GM18520 (cell line): ENCODE data around the gene ANKS1A.

Source experiments
- ATAC-seq: cut with Tn5 transposase; IDR thresholded peaks from one replicate; pipeline ENCODE4 v1.9.1; 2021; ENCODE audit not compliant: unreplicated experiment

The ANKS1A gene

DNA sequence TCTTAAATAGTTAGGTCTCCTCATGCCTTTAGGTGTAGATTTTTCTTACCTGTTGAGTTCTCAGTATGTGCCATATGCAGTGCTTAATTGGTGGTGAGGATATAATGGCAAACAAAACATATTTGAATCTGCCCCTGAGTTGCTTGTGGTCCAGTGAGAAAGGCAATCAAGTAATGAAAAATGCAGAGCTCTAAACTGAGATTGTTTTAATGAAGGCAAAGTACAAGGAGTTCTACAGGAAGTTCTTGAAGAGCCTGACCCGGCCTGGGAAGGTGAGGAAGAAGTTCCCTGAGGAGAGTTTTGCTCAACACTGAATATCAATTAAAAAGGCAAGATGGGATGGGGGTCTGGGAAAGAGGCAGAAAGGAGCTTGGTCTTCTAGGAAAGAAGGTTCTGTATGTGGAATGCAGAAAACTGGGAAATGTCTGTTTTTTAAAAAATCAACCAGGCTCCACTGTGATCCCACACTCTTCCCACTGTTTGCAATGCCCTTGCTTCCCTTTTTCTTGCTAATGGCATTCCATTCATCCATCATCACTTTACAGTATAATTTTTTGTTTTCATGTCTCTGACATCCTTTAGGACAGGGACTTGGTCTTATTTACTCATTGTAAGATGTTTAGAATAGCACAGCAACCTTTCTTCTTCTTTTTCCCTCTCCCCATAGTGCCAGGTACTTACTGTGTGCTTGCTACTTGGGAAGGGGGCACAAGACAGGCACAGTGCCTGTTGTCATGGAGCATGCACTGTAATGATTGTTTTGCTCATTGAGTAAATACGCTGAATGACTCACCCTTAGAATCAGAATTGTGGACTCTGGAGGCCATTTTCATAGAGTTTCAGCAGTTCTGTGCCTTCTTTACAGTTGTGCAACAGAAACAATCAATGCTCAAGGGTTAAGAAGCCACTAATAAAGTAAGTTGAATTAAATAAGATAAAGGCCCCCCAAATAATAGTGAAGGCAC is 64.3 kb downstream of the ANKS1A start:
- no peak for ATAC-seq

DNA sequence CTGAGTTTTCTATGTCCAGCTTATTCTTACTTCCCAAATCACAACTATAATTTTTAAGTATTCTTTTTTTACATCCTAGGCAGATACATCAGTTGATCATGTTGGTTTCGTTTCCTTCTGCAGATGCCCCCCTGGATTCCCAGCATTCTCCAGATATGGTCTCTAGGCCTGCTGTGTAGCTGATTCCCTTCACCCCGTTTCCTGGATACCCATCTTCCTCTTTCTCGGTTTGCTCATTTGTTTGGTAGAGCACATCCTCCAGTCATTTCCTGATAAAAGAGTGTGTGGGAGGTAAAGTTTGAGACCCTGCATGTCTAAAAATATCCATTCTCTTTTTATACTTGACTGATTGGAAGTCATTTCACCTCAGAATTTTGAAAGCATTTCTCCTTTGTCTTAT is 66.4 kb downstream of the ANKS1A start:
- no peak for ATAC-seq

DNA sequence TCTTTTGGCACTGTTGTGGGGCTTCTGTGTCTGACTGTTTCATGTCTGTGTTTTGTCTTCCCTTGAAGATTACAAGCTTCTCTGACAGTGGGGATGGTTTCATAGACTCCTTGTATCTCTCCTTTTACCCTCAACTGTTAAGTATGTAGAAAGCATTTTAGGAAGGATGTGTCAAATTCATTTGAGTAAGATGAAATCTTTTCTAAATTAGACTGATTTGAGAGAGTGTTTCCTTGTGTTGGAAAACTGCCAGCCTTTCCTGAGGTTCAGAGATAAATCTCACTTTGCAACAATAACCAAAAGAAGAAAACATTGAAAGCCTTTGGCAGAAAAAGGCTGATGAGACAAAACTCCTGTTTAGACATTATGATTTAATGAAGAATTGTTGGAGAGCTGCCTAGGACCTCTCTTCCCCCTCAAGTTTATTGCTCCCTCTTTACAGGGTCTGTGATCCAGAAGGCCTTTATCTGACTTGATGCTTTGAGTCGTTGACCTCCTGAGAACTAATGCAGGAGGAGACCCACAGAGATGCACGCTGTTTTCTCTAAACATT is 68.3 kb downstream of the ANKS1A start:
- no peak for ATAC-seq

DNA sequence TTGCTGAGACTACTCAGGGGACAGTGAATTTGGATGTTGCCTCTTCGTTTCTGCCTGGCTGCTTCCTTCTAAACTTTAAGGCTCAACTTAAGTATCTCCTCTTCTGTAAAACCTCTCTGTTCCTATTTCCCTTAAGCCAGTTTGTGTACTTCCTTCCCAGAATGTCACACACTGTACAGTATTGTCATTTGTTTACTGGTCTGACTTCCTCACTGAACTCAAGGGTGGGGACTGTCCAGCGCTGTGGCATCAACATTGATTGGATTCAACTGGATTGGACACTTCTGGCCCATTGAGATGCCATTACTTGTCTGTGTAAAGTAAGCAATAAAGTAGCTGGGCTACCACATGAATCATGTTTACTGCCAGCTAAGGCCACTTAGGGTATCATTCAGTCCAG is 69.7 kb downstream of the ANKS1A start:
- no peak for ATAC-seq

DNA sequence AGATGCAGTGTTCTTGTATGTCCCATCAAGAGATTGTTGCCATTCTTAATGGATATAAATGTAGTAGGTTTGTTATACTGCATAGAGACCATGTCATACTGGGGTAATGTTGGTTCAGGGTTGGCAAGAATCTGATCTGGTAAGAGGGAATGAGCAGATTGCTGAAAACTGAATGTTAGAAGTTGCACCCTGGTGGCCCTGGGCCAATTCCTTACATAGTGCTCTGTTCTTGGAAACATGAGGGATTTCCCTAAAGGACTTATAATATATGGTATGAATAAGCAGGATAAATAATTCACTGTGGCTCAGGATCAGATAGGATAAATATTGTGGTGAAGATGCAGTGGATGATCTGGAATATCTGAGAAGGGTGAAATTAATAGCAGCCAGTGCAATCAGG is 70.2 kb downstream of the ANKS1A start:
- ATAC-seq = no peak

DNA sequence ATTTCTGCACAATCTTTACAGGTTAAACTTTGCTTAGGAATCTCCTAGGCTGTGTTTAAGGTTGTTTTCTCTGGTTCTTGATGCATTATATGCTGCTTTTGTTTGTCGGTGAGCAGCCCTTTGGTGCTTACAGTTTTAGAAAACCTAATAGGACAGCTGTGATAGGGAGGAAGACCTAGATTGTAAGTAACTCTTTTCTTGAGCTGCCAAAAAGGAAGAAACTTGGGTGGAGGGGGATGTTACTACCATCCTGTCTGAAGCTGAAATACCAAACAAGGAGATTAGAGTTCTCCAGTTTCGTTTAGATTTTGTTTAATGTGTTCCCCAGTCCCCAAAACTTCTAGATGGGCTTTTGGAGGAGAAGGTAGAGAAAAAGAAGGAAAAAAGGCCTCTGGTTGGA is 72.0 kb downstream of the ANKS1A start:
- ATAC-seq = no peak

DNA sequence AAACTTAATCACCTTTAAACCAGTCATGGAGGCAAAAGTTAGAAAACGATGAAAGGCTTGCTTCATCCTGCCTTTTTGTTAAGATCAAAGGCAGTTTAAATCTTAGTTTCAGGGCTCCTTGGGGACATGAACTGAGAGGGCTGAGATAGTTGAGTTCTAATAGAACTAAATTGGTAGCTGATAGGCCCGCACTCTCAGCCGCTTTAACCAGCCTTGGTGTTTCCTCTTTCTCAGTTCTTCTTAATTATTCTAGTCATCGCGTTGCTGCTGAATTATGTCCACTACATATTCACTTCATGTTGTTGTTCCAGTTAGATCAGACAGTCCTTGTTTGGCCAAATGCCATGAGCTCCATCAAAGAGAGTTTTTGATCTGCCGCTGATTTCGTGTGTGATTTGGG is 72.5 kb downstream of the ANKS1A start:
- ATAC-seq = no peak

DNA sequence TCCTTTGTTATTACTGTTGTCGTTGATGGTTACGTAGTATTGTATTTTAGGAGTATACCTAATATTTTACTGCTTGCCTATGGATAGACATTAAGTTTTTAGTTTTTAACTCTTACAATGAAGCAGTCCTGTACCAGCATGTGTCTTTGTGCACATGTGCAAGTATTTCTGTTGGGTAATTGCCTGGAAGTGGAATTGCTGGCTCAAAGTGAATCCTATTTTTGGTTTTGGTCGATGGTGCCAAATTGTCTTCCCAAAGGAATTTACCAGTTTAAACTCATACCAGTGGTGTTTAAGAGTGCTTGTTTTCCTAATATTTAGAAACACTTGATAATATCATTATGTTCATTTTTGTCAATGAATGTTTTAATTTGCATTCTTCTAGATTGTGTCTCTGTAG is 75.5 kb downstream of the ANKS1A start:
- ATAC-seq = no peak

DNA sequence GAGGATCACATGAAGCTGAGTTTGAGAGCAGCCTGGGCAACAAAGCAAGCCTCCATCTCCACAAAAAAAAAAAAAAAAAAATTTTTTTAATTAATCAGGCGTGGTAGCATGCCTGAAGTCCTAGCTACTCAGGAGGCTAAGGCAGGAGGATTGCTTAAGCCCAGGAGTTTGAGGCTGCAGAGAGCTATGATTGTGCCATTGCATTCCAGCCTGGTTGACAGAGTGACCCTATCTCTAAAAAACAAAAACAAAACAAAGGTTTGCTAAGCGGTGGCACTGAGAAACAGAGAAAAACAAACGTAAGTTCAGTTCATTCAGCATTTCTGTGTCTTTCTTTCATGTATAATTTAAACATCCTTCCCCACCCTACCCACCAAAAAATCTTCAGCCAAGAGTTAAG is 78.4 kb downstream of the ANKS1A start:
- ATAC-seq = no peak

DNA sequence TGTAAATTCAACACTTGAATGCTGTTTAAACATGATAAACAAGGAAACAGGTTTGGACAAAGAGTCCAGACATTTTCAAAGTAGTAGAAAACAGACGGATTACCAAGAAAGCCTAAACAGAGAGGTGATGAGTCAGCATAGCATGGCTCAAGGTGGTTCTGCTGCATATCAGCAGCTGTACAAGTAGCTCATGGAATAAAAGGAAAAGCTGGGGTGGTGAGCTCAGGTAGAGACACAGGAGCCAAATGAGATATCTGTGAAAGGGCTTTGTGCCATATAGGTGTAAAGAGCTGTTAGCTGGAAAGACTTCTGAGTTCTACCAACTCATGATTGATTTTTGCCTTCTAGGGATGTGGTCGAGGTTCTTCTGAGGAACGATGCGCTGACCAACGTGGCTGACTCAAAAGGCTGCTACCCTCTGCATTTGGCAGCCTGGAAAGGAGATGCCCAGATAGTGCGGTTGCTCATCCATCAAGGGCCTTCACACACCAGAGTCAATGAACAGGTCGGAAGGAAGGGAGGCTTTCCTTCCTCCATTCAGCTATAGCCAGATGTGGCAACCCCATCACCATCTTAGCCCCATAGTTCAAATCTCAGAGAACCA is 80.7 kb downstream of the ANKS1A start:
- ATAC-seq = no peak

DNA sequence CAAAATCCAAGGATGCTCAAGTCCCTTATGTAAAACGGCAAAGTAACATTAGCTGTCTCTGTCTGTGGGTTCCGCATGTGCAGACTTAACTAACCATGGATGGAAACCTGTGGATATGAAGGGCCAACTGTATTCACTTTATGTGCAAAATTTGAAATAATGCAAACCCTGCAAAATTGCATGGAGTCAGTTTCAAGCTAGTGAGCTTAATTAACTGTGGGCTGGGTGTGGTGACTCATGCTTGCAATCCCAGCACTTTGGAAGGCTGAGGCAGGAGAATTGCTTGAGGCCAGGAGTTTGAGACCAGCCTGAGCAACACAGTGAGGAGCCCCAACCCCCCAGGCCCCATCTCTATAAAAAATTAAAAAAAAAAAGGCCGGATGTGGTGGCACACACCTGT is 81.4 kb downstream of the ANKS1A start:
- no peak for ATAC-seq

DNA sequence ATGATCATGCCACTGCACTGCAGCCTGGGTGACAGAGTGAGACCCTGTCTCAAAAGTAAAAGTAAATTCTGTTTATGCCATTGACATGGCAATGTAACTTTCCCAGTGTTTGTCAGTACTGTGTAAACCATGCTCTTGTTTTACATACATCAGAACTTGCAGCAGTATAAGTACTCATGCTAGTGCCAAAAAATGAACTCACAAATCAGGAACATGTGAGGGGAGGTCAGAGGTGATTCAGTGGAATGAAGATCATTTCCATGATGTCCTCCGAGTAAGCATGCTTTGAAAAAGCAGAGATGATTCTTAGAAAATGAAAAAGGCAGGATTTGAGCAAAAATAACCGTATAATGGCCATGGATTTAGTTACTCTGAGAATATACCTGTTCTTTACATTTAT is 81.9 kb downstream of the ANKS1A start:
- ATAC-seq = no peak

DNA sequence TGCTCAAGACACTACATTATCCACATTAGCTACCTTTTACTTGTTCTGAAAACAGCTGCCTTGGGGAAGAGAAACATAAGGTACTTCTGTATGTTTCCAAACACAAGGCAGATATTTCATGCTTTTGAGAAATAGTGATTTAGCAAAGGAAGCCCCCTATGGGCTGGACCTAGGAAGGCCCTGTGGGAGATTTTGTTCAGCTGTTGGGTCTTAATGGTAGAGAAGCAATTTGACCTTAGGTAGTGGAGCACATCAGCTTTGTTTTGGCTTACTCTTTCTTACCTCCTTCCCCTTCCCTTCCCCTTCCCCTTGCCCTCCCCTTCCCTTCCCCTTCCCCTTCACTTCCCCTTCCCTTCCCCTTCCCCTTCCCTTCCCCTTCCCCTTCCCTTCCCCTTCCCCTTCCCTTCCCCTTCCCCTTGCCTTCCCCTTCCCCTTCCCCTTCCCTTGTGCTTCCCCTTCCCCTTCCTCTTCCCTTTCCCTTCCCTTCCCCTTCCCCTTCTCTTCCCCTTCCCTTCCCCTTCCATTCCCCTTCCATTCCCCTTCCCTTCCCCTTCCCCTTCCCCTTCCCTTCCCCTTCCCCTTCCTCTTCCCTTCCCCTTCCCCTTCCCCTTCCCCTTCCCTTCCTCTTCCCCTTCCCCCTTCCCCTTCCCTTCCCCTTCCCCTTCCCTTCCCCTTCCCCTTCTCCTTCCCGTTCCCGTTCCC is 84.6 kb downstream of the ANKS1A start:
- no peak for ATAC-seq

DNA sequence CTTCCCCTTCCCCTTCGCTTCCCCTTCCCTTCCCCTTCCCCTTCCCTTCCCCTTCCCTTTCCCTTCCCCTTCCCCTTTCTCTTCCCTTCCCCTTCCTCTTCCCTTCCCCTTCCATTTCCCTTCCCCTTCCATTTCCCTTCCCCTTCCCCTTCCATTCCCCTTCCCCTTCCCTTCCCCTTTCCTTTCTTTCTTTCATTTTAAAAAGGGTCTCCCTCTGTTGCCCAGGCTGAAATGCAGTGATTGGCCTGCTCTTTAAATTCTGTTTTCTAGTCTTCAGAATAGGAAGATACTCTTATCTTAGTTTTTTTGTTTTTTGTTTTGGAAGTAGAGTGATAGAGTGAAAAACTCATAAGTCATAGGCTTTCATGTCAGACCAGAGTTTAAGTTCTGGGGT is 85.2 kb downstream of the ANKS1A start:
- ATAC-seq = no peak

DNA sequence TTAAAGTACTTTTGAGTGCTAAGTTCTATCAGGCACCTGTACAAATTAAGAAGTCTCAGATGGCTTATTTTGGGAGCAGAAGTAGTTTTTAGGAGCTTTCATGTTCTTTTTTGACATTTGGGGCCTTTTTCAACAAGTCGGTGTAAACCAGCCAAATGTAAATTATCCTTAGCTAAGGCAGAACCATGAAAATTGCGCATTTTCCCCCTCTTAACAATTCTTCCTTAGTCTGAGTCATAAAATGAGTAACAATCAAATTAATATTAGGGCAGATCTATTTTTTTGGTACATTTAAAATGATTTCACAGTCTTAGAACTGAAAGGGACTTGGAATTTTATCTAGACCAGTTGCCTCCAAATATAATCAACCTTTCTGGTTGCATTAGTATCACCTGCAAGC is 87.2 kb downstream of the ANKS1A start:
- no peak for ATAC-seq

DNA sequence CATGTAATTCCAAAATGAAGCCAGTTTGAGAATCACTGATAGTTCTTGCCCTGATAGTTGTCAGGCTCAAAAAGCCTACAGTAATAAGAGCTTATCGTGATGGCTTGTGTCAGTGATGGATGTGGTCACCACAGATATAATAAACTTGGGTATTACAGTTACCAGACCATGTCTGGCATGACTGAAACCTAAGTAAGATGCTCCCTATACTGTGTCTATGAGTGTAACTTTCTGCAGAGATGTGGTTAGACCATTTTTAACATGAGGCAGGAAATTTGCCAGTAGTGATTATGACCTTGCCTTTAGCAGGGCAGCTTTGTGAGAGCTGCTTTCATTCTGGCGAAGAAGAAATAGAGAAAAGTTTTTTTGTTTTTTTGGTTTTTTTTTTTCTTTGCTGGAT is 90.2 kb downstream of the ANKS1A start:
- ATAC-seq = no peak

DNA sequence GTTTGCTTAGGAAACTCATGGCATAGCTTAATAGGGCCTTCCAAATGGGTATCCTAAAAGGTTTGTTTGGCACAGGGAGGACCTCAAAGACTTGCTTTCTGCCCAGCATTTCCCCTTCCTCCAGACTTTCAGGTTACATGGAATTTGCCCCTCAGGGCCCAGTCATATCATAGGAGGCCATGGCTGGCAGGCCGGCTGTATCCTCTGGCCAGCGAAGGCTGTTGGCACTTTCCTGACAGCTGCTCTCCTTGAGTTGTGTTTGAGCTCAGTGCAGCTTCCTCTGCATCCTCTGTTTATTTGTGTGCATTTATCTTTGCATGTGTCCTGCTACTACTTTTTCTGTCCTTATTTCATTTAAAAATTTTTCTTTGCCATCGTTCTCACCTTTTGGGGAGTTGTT is 90.9 kb downstream of the ANKS1A start:
- no peak for ATAC-seq

DNA sequence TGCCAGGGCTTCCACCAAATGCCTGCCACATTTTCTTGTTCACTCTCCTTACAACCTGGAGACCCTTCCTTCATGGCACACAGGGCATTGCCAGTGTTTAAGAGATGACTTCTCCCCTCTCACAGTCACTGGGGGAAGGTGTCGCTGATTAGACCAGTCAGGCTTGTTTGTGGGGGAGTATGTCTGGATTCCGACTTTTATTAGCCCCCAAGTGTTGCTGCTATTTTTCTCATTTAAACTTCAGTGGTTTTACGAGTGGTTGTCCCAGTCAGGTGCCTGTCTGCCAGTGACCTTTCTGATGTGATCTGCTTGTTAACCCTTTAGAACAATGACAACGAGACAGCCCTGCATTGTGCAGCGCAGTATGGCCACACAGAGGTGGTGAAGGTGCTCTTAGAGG is 92.3 kb downstream of the ANKS1A start:
- ATAC-seq = no peak

DNA sequence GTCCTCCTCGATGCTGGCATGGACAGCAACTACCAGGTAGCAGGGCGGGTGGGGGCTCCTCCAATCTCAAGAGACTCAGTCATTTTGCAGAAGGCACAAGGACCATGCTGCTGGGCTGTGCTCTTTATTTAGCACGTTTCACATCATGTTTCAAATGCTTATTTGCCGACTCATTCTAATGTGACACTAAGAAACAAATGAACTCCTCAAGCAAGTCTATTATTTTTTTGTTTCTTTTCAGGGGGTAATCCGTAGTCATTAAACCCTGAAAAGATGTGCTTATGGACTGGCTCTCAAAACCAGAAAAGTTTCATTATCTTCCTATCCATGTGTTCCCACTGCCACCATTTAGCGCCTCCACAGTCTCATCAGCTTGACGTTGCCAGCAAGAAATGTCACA is 92.9 kb downstream of the ANKS1A start:
- ATAC-seq = no peak

DNA sequence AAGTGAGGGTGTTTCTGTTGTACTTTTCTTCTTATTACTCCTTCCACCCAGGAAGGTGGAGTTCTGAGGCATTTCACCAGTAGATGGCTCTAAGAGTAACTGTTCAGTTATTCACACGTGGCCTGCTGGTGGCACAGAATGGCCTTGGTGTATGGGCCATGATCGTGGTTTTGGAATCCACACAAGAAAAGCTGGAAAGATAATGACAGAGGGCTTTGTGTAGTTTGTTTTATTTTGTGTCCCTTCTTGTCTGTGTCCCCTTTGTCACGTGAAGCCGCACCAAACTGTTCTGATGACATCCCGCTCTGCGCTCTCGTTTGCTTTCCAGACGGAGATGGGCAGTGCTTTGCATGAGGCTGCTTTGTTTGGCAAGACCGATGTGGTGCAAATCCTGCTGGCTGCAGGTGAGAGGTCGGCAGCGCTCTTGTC is 93.4 kb downstream of the ANKS1A start:
- ATAC-seq = no peak

DNA sequence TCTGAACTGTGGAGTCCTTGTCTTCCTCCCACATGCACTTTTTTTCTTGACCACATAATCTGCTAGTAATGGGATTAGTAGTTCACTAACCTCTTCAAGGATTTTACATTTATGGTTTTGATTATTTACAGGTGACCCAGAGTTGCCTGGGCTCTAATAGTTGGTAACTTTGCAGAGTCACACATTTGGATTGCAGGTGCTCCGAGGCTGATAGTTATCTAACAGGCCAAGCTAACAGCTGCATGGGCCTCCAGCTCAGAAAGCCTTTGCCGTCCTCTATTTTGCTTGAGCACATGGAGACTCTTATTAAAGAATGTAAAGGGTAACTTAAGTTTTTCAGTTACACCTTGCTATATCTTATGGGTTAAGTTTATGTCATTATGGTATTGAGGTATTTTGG is 95.4 kb downstream of the ANKS1A start:
- ATAC-seq = no peak

DNA sequence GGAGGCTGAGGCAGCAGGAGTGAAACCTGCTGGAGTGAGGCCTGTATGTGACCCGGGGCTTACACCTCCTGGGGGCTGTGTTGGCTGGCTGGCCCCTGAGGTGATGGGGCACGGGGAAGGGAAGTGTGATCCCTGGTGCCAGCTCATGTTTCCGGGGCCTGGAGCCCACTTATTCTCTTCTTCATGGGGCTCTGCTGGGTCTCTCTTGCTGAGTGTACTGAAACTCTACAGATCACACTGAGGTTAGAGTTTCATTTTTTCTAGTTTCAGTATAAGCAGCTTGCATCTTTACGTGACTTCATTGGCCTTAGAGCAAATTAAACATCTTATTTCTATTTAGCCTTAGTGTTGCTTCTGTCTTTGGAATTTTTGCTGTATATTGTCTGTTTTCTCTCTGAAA is 96.2 kb downstream of the ANKS1A start:
- no peak for ATAC-seq
